SK-N-SH (cell line): ENCODE data around the gene HLA-DOA.

Experiments used
- EP300 ChIP-seq, 2 experiments: IDR thresholded peaks; 2 replicates each; pipeline versions ENCODE4 v1.4.0 to v1.6.1; 2012; ENCODE audit warnings: borderline replicate concordance in 1 of 2, low read depth in 1 of 2, low read length in 1 of 2
- EZH2phosphoT487 ChIP-seq: fragments of 200-600 bp; sonication (generic); IDR thresholded peaks from 2 replicates; pipeline ENCODE4 v1.6.1; 2017; ENCODE audit warnings: low read depth, mixed run types, mild to moderate bottlenecking, antibody characterized with exemption, moderate library complexity, borderline replicate concordance
- FOSL2 ChIP-seq: IDR thresholded peaks from 2 replicates; pipeline ENCODE4 v1.4.0; 2012; ENCODE audit warnings: low read depth, mild to moderate bottlenecking, moderate library complexity, borderline replicate concordance
- FOXM1 ChIP-seq: IDR thresholded peaks from 2 replicates; pipeline ENCODE4 v1.4.0; 2012; ENCODE audit warnings: low read depth, mild to moderate bottlenecking
- JUND ChIP-seq: IDR thresholded peaks from 2 replicates; pipeline ENCODE4 v1.4.0; 2012
- POLR2AphosphoS5 ChIP-seq: IDR thresholded peaks from 2 replicates; pipeline ENCODE4 v1.6.1; 2012; ENCODE audit warnings: low read depth, low read length
- RAD21 ChIP-seq: IDR thresholded peaks from 2 replicates; pipeline ENCODE4 v1.6.1; 2012; ENCODE audit warnings: mild to moderate bottlenecking, low read length
- RFX5 ChIP-seq: IDR thresholded peaks from 2 replicates; pipeline ENCODE4 v1.6.1; 2012; ENCODE audit warnings: mild to moderate bottlenecking, improper control_type of control experiment, low read length
- RXRA ChIP-seq: IDR thresholded peaks from 2 replicates; pipeline ENCODE4 v1.4.0; 2012; ENCODE audit warnings: low read depth, mild to moderate bottlenecking, borderline replicate concordance
- TAF1 ChIP-seq: IDR thresholded peaks from 2 replicates; pipeline ENCODE4 v1.6.1; 2012; ENCODE audit warnings: low read depth, mild to moderate bottlenecking, low read length, moderate library complexity, borderline replicate concordance
- TCF12 ChIP-seq: IDR thresholded peaks from 2 replicates; pipeline ENCODE4 v1.4.0; 2012
- TF ChIP-seq, protein P1 (sequence below): fragments of 200-600 bp; sonication (generic); IDR thresholded peaks from 2 replicates; pipeline ENCODE4 v1.6.1; 2017; ENCODE audit warnings: antibody characterized with exemption, mild to moderate bottlenecking, moderate library complexity
- TF ChIP-seq, protein P2 (sequence below): IDR thresholded peaks from 2 replicates; pipeline ENCODE4 v1.6.1; 2012; ENCODE audit warnings: mild to moderate bottlenecking, low read depth, low read length, moderate library complexity

DNA sequence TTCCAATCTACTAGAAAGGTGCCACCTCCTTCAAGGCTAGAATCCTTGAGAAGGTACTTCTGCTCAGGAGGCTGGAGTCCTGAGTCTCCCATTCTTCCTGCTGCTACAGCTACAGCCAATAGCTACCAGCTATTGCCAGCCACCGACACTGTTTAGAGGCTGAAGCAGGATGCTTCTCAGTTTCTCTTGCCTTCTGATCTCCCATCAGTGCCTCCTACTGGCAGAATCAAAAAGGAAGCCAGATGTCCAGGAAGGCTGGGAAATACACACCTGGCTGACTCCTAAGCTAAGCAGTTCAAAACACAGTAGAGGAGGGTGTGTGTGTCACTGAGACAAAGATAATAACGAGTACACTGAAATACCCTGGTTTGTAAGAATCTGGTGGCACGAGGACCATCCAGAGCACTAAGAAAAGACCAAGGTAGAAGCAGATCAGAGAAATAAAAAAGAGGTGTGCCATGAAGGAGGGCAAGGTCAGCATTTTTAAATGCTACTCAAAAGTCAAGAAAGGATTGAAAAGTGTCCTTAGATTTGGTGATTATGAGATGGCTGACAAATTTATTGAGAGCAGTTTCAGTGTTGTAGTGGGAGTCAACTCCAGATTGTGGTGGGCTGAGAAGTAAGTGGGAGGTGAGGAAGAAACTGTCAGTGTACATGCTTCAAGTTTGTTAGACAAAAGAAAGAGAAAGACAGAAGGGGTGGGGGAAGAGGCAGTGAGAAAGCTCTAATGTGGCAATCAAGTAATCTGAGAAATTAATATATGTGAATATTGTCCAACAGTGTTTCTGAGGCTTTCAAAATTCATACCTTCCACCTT is 54.2 kb downstream of the HLA-DOA start:
- TF ChIP-seq POLR2AphosphoS5 (no peak), TCF12 (no peak), RFX5 (no peak), FOXM1 (no peak), RXRA (no peak), FOSL2 (no peak), EZH2phosphoT487 (no peak), RAD21 (no peak; the same call in 1 of the 2 replicates), TAF1 (no peak), EP300 (IDR thresholded peaks at IDR 0.05; ENCODE audit: borderline replicate concordance in 1 of 2, low read depth in 1 of 2, low read length in 1 of 2) (no peak), JUND (no peak)
- TF ChIP-seq, protein P1, sequence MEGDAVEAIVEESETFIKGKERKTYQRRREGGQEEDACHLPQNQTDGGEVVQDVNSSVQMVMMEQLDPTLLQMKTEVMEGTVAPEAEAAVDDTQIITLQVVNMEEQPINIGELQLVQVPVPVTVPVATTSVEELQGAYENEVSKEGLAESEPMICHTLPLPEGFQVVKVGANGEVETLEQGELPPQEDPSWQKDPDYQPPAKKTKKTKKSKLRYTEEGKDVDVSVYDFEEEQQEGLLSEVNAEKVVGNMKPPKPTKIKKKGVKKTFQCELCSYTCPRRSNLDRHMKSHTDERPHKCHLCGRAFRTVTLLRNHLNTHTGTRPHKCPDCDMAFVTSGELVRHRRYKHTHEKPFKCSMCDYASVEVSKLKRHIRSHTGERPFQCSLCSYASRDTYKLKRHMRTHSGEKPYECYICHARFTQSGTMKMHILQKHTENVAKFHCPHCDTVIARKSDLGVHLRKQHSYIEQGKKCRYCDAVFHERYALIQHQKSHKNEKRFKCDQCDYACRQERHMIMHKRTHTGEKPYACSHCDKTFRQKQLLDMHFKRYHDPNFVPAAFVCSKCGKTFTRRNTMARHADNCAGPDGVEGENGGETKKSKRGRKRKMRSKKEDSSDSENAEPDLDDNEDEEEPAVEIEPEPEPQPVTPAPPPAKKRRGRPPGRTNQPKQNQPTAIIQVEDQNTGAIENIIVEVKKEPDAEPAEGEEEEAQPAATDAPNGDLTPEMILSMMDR, result peak; percentile 43
- TF ChIP-seq, protein P2, sequence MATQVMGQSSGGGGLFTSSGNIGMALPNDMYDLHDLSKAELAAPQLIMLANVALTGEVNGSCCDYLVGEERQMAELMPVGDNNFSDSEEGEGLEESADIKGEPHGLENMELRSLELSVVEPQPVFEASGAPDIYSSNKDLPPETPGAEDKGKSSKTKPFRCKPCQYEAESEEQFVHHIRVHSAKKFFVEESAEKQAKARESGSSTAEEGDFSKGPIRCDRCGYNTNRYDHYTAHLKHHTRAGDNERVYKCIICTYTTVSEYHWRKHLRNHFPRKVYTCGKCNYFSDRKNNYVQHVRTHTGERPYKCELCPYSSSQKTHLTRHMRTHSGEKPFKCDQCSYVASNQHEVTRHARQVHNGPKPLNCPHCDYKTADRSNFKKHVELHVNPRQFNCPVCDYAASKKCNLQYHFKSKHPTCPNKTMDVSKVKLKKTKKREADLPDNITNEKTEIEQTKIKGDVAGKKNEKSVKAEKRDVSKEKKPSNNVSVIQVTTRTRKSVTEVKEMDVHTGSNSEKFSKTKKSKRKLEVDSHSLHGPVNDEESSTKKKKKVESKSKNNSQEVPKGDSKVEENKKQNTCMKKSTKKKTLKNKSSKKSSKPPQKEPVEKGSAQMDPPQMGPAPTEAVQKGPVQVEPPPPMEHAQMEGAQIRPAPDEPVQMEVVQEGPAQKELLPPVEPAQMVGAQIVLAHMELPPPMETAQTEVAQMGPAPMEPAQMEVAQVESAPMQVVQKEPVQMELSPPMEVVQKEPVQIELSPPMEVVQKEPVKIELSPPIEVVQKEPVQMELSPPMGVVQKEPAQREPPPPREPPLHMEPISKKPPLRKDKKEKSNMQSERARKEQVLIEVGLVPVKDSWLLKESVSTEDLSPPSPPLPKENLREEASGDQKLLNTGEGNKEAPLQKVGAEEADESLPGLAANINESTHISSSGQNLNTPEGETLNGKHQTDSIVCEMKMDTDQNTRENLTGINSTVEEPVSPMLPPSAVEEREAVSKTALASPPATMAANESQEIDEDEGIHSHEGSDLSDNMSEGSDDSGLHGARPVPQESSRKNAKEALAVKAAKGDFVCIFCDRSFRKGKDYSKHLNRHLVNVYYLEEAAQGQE, result no peak
